ENCODE results near the gene SULF2. TPM values are rescaled to one million over a fixed set of nuclear protein-coding genes. Genes with fewer than 3 reads are reported as not detected.
"Not testable (repeated sequence)": the region's sequence is repeated elsewhere in the genome, so short reads cannot be mapped to it uniquely, and the experiment has no call there.

The SULF2 gene
- total RNA-seq, result 52.8 TPM
- long read RNA-seq, full-length matches to known transcripts, result 10 of 132 reads
- long read RNA-seq, partial matches to known transcripts, result 12 of 132 reads
- long read RNA-seq, other reads (novel, unspliced or antisense), result 110 of 132 reads

- no peak for TF ChIP-seq CTCF (IDR thresholded peaks at IDR 0.05)
- Histone ChIP-seq H3K4me1 (peaks cover 19% of the 10 kb centered on the region), H3K27me3 (peaks cover 16% of the 10 kb centered on the region), H3K27ac (peak within 1 kb of the TSS; percentile 71), H3K36me3 (no peaks in the 10 kb centered on the region), H3K9me3 (no peaks in the 10 kb centered on the region), H3K4me3 (peak within 1 kb of the TSS; percentile 59)
- ATAC-seq (peak; percentile 3), DNase-seq (no peak)
- intact Hi-C loops (cut with DNase I), result loop anchor here (10.0 kb wide), 1 partner anchor 849 kb away; no protein-coding TSS in a partner anchor
Observed at GRCh38 chr20:47785311-47785853, at the start of gene SULF2. Gene SULF2, minus strand, starts transcription at chr20:47785481. Its CDS starts 28,118 bp downstream, at chr20:47757363.

GRCh38 chr20:47831675-47832074 is 46.4 kb upstream of the SULF2 start:
- H3K4me3 ChIP-seq; DNase-seq; H3K27me3 ChIP-seq; H3K9me3 ChIP-seq; ATAC-seq; H3K27ac ChIP-seq; H3K36me3 ChIP-seq; H3K4me1 ChIP-seq; intact Hi-C loops (cut with DNase I): not testable (repeated sequence)

DNA sequence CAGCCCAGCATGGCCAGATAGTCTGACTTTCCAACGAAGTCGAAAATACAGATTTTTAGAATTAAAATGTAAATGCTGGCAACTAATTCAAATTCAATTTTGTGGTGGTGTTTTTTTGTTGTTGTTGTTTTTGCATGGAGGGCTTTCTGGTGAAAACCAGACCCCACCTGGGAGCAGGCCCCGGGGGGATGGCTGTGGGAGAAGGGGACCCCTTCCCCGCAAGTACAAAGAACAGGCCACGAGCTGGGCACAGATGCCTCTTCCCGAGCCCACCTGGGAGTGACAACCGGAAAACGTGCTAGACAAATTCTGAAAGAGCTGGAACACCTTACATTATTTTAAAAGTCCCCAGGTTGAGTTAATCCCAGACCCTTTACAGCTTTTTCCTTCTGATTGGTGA is 41.4 kb upstream of the SULF2 start:
- intact Hi-C loops (cut with DNase I), result not testable (repeated sequence)

GRCh38 chr20:47826006-47826405 is 40.7 kb upstream of the SULF2 start:
- H3K27me3 ChIP-seq; H3K36me3 ChIP-seq; DNase-seq; ATAC-seq; H3K9me3 ChIP-seq; H3K27ac ChIP-seq; H3K4me3 ChIP-seq; intact Hi-C loops (cut with DNase I); H3K4me1 ChIP-seq: not testable (repeated sequence)

More for the DNA sequence above, 41.4 kb upstream of the SULF2 start:
- not testable (repeated sequence) for H3K27ac ChIP-seq, ATAC-seq, H3K4me3 ChIP-seq, H3K36me3 ChIP-seq, H3K9me3 ChIP-seq, H3K27me3 ChIP-seq, DNase-seq, H3K4me1 ChIP-seq

- Histone ChIP-seq H3K9me3 (no peaks in the 10 kb centered on the region), H3K4me1 (no peaks in the 10 kb centered on the region), H3K36me3 (no peaks in the 10 kb centered on the region), H3K27me3 (peaks cover 4% of the 10 kb centered on the region), H3K4me3 (no peak overlapping the region), H3K27ac (no peak overlapping the region)
- intact Hi-C loops (cut with DNase I), result no loop called here
- ATAC-seq (peak; percentile 28), DNase-seq (no peak)
- no peak for TF ChIP-seq CTCF (IDR thresholded peaks at IDR 0.05)
Observed at GRCh38 chr20:47825011-47825762, 39.9 kb upstream of the SULF2 start.

DNA sequence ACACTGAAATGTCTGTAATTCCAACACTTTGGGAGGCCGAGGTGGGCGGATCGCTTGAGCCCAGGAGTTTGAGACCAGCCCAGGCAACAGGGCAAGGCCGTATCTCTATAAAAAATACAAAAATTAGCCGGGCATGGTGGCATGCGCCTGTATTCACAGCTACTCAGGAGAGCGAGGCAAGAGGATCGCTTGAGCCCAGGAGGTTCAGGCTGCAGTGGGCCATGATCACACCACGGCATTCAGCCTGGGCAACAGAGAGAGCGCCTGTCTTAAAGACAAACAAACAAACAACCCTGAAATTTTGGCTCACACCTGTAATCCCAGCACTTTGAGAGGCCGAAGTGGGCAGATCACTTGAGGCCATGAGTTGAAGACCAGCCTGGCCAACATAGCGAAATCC is 38.7 kb upstream of the SULF2 start:
- H3K4me1 ChIP-seq, result not testable (repeated sequence)

GRCh38 chr20:47821481-47822100 is 36.3 kb upstream of the SULF2 start:
- Histone ChIP-seq H3K4me1 (no peaks in the 10 kb centered on the region), H3K27ac (no peak overlapping the region), H3K9me3 (no peaks in the 10 kb centered on the region), H3K27me3 (peaks cover 32% of the 10 kb centered on the region), H3K36me3 (no peaks in the 10 kb centered on the region), H3K4me3 (no peak overlapping the region)
- intact Hi-C loops (cut with DNase I), result no loop called here
- ATAC-seq (no peak), DNase-seq (no peak)
- TF ChIP-seq CTCF (IDR thresholded peaks at IDR 0.05), result no peak

More for the DNA sequence above, 38.7 kb upstream of the SULF2 start:
- H3K36me3 ChIP-seq; H3K4me3 ChIP-seq; DNase-seq; H3K27ac ChIP-seq; H3K9me3 ChIP-seq; ATAC-seq; intact Hi-C loops (cut with DNase I): not testable (repeated sequence)
- peaks cover 11% of the 10 kb centered on the region for H3K27me3 ChIP-seq
